SK-N-SH (cell line): ENCODE data around the gene KHSRP. TPM values are rescaled to one million over a fixed set of nuclear protein-coding genes. Genes with fewer than 3 reads are reported as not detected.

Source experiments
- CTCF ChIA-PET: fragments of 300-600, 350-600 bp; formaldehyde crosslinking; extraction: SDS; loops from one replicate; lab custom pipeline; 2021; lab: Yijun Ruan, JAX
- POLR2A ChIA-PET: fragments of 350-600 bp; sonication (Branson Sonifier 250); formaldehyde crosslinking; extraction: SDS; loops from one replicate; lab custom pipeline; 2020; ENCODE audit warnings: antibody characterized with exemption, inconsistent platforms; lab: Yijun Ruan, JAX
- DNase-seq: peaks from one replicate; pipeline ENCODE4 v3.0.0; 2012
- H2AFZ ChIP-seq: fragments of 200-600 bp; sonication (generic); 2 replicates; pipeline ENCODE4 v1.8.1; 2016; ENCODE audit warnings: antibody characterized with exemption, mild to moderate bottlenecking, low read depth
- H3F3A ChIP-seq: fragments of 200-600 bp; sonication (generic); replicated peaks from 2 replicates; pipeline ENCODE3; 2016; ENCODE audit warnings: antibody characterized with exemption, mild to moderate bottlenecking; ENCODE audit not compliant: insufficient read depth
- H3K27ac ChIP-seq, 2 experiments: fragments of 200-500 bp in 1 of 2; fragments of 200-600 bp in 1 of 2; sonication (Bioruptor generic) in 1 of 2; sonication (generic), shearing (Covaris generic) in 1 of 2; 2 replicates each; pipeline versions ENCODE4 v1.5.1 to v1.6.1; 2014 to 2016; ENCODE audit warnings: low read depth in 2 of 2, inconsistent platforms in 1 of 2, low read length in 1 of 2, mild to moderate bottlenecking in 1 of 2, mixed read lengths in 1 of 2
- H3K27me3 ChIP-seq: fragments of 200-600 bp; sonication (generic), shearing (Covaris generic); 2 replicates; pipeline ENCODE4 v1.6.1; 2016; ENCODE audit warnings: mixed run types; ENCODE audit not compliant: insufficient read depth
- H3K36me3 ChIP-seq, 2 experiments: fragments of 200-500 bp in 1 of 2; fragments of 200-600 bp in 1 of 2; sonication (Bioruptor generic) in 1 of 2; sonication (generic) in 1 of 2; replicated peaks in 1 of 2; 2 replicates each; pipeline versions ENCODE3 to v1.5.1; 2014 to 2016; ENCODE audit warnings: low read length in 1 of 2, mild to moderate bottlenecking in 1 of 2; ENCODE audit not compliant: insufficient read depth in 2 of 2, control insufficient read depth in 1 of 2
- H3K4me1 ChIP-seq, 2 experiments: fragments of 200-500 bp in 1 of 2; fragments of 200-600 bp in 1 of 2; sonication (Bioruptor generic) in 1 of 2; sonication (generic), shearing (Covaris generic) in 1 of 2; 2 replicates each; pipeline versions ENCODE4 v1.5.1 to v1.6.1; 2014 to 2016; ENCODE audit warnings: low read depth in 1 of 2, low read length in 1 of 2, mixed run types in 1 of 2; ENCODE audit not compliant: insufficient read depth in 2 of 2, control insufficient read depth in 1 of 2
- H3K4me2 ChIP-seq: fragments of 200-600 bp; sonication (generic), shearing (Covaris generic); 2 replicates; pipeline ENCODE4 v1.6.1; 2017; ENCODE audit warnings: mixed run types
- H3K4me3 ChIP-seq, 2 experiments: fragments of 200-500 bp in 1 of 2; fragments of 200-600 bp in 1 of 2; sonication (Bioruptor generic) in 1 of 2; sonication (generic), shearing (Covaris generic) in 1 of 2; 2 replicates each; pipeline versions ENCODE4 v1.5.1 to v1.8.1; 2014 to 2016; ENCODE audit warnings: low read depth in 2 of 2, inconsistent platforms in 1 of 2, low read length in 1 of 2, mild to moderate bottlenecking in 1 of 2, mixed read lengths in 1 of 2, moderate library complexity in 1 of 2
- H3K79me2 ChIP-seq: fragments of 200-600 bp; sonication (generic); 2 replicates; pipeline ENCODE4 v1.8.1; 2017; ENCODE audit warnings: mild to moderate bottlenecking; ENCODE audit not compliant: insufficient read depth
- H3K9ac ChIP-seq: fragments of 200-600 bp; sonication (generic); 2 replicates; pipeline ENCODE4 v1.6.1; 2017; ENCODE audit warnings: mixed run types
- H3K9me2 ChIP-seq: fragments of 200-600 bp; sonication (generic); 2 replicates; pipeline ENCODE4 v1.6.1; 2017; ENCODE audit warnings: mixed run types
- H3K9me3 ChIP-seq: fragments of 200-600 bp; sonication (generic); 2 replicates; pipeline ENCODE4 v1.6.1; 2017; ENCODE audit warnings: mixed run types, mild to moderate bottlenecking, moderate library complexity
- H4K20me1 ChIP-seq: fragments of 200-600 bp; sonication (generic); 2 replicates; pipeline ENCODE4 v1.6.1; 2017; ENCODE audit warnings: mild to moderate bottlenecking, mixed run types; ENCODE audit not compliant: insufficient read depth
- CHD2 ChIP-seq: fragments of 150-350 bp; IDR thresholded peaks from 2 replicates; pipeline ENCODE4 v1.6.1; 2018; ENCODE audit warnings: low read length; ENCODE audit not compliant: partially characterized antibody
- CTCF ChIP-seq: fragments of 200-600 bp; sonication (generic); IDR thresholded peaks from 2 replicates; pipeline ENCODE4 v1.6.1; 2017; ENCODE audit warnings: antibody characterized with exemption, mild to moderate bottlenecking, moderate library complexity
- ELF1 ChIP-seq: IDR thresholded peaks from 2 replicates; pipeline ENCODE4 v1.4.0; 2012
- EZH2phosphoT487 ChIP-seq: fragments of 200-600 bp; sonication (generic); IDR thresholded peaks from 2 replicates; pipeline ENCODE4 v1.6.1; 2017; ENCODE audit warnings: low read depth, mixed run types, mild to moderate bottlenecking, antibody characterized with exemption, moderate library complexity, borderline replicate concordance
- FOSL2 ChIP-seq: IDR thresholded peaks from 2 replicates; pipeline ENCODE4 v1.4.0; 2012; ENCODE audit warnings: low read depth, mild to moderate bottlenecking, moderate library complexity, borderline replicate concordance
- FOXJ3 ChIP-seq: sonication (generic); formaldehyde crosslinking; IDR thresholded peaks from 2 replicates; pipeline ENCODE4 v1.5.1; 2020; ENCODE audit warnings: mild to moderate bottlenecking, missing genetic modification reagents
- GABPA ChIP-seq: IDR thresholded peaks from 2 replicates; pipeline ENCODE4 v1.4.0; 2012; ENCODE audit warnings: low read depth, mild to moderate bottlenecking
- MXI1 ChIP-seq: IDR thresholded peaks from 2 replicates; pipeline ENCODE4 v1.6.1; 2012; ENCODE audit warnings: mild to moderate bottlenecking, low read depth, low read length, improper control_type of control experiment
- NRF1 ChIP-seq: IDR thresholded peaks from 2 replicates; pipeline ENCODE4 v1.6.1; 2012; ENCODE audit warnings: low read depth, mild to moderate bottlenecking, low read length
- RAD21 ChIP-seq: IDR thresholded peaks from 2 replicates; pipeline ENCODE4 v1.6.1; 2012; ENCODE audit warnings: mild to moderate bottlenecking, low read length
- RCOR1 ChIP-seq: fragments of 150-350 bp; IDR thresholded peaks from 2 replicates; pipeline ENCODE4 v1.6.1; 2017; ENCODE audit warnings: antibody characterized with exemption, low read length
- RFX5 ChIP-seq: IDR thresholded peaks from 2 replicates; pipeline ENCODE4 v1.6.1; 2012; ENCODE audit warnings: mild to moderate bottlenecking, improper control_type of control experiment, low read length
- RXRA ChIP-seq: IDR thresholded peaks from 2 replicates; pipeline ENCODE4 v1.4.0; 2012; ENCODE audit warnings: low read depth, mild to moderate bottlenecking, borderline replicate concordance
- TEAD4 ChIP-seq: IDR thresholded peaks from 2 replicates; pipeline ENCODE4 v1.4.0; 2012; ENCODE audit warnings: mild to moderate bottlenecking, borderline replicate concordance; ENCODE audit not compliant: insufficient read depth
- YY1 ChIP-seq: IDR thresholded peaks from 2 replicates; pipeline ENCODE4 v1.4.0; 2012; ENCODE audit warnings: low read depth, mild to moderate bottlenecking
- WGBS: methylation state at CpG from one replicate; pipeline ENCODE4 v1.1.6; 2017; ENCODE audit warnings: low lambda C conversion rate; 5-methylcytosine and 5-hydroxymethylcytosine counted together
- polyA plus RNA-seq, 3 experiments: library from polyadenylated mRNA; depleted of rRNA; stranded (reverse); fragments of >200 nt; gene quantifications; 2 replicates each; pipeline ENCODE4 v1.2.3, GENCODE V29; 2012
- TF ChIP-seq, protein P1 (sequence below): IDR thresholded peaks from 2 replicates; pipeline ENCODE4 v1.4.0; 2012; ENCODE audit warnings: low read depth, borderline replicate concordance
- TF ChIP-seq, protein P2 (sequence below): IDR thresholded peaks from 2 replicates; pipeline ENCODE4 v1.4.0; 2012; ENCODE audit warnings: low read depth
- TF ChIP-seq, protein P3 (sequence below): IDR thresholded peaks from 2 replicates; pipeline ENCODE4 v1.4.0; 2012; ENCODE audit warnings: low read depth, borderline replicate concordance
- TF ChIP-seq, protein P4 (sequence below): fragments of 150-350 bp; IDR thresholded peaks from 2 replicates; pipeline ENCODE4 v1.6.1; 2016; ENCODE audit warnings: mild to moderate bottlenecking, low read depth, low read length
- TF ChIP-seq, protein P5 (sequence below): IDR thresholded peaks from 2 replicates; pipeline ENCODE4; 2012
- TF ChIP-seq, protein P6 (sequence below): fragments of 150-350 bp; IDR thresholded peaks from 2 replicates; pipeline ENCODE4 v1.6.1; 2017; ENCODE audit warnings: antibody characterized with exemption, low read length, low read depth, borderline replicate concordance

KHSRP gene
- polyA plus RNA-seq, 1 of the 3 experiments (the other 2 are of a cell fraction), result 96.8 TPM

GRCh38 chr19:6424939-6425731, 524 bp upstream of the KHSRP start:
- H2AFZ ChIP-seq, result peak overlapping the region; percentile 85; the same call in 1 of the 2 replicates
- TF ChIP-seq RCOR1 (no peak), CHD2 (peak; percentile 96), RXRA (no peak), MXI1 (peak; percentile 32; the same call in 1 of the 2 replicates), YY1 (no peak), EZH2phosphoT487 (no peak), FOXJ3 (CRISPR knock-in tag) (no peak), TEAD4 (no peak), ELF1 (peak; percentile 61; the same call in 1 of the 2 replicates), FOSL2 (no peak), CTCF (no peak), GABPA (peak; percentile 66), NRF1 (no peak), RFX5 (no peak; the same call in 1 of the 2 replicates), RAD21 (no peak)
- TF ChIP-seq, protein P1, sequence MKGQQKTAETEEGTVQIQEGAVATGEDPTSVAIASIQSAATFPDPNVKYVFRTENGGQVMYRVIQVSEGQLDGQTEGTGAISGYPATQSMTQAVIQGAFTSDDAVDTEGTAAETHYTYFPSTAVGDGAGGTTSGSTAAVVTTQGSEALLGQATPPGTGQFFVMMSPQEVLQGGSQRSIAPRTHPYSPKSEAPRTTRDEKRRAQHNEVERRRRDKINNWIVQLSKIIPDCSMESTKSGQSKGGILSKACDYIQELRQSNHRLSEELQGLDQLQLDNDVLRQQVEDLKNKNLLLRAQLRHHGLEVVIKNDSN, result peak; percentile 93
- TF ChIP-seq, protein P2, sequence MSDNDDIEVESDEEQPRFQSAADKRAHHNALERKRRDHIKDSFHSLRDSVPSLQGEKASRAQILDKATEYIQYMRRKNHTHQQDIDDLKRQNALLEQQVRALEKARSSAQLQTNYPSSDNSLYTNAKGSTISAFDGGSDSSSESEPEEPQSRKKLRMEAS, result peak; percentile 98
- TF ChIP-seq, protein P3, sequence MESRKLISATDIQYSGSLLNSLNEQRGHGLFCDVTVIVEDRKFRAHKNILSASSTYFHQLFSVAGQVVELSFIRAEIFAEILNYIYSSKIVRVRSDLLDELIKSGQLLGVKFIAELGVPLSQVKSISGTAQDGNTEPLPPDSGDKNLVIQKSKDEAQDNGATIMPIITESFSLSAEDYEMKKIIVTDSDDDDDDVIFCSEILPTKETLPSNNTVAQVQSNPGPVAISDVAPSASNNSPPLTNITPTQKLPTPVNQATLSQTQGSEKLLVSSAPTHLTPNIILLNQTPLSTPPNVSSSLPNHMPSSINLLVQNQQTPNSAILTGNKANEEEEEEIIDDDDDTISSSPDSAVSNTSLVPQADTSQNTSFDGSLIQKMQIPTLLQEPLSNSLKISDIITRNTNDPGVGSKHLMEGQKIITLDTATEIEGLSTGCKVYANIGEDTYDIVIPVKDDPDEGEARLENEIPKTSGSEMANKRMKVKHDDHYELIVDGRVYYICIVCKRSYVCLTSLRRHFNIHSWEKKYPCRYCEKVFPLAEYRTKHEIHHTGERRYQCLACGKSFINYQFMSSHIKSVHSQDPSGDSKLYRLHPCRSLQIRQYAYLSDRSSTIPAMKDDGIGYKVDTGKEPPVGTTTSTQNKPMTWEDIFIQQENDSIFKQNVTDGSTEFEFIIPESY, result peak; percentile 79; the same call in 1 of the 2 replicates
- TF ChIP-seq, protein P4, sequence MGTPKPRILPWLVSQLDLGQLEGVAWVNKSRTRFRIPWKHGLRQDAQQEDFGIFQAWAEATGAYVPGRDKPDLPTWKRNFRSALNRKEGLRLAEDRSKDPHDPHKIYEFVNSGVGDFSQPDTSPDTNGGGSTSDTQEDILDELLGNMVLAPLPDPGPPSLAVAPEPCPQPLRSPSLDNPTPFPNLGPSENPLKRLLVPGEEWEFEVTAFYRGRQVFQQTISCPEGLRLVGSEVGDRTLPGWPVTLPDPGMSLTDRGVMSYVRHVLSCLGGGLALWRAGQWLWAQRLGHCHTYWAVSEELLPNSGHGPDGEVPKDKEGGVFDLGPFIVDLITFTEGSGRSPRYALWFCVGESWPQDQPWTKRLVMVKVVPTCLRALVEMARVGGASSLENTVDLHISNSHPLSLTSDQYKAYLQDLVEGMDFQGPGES, result peak; percentile 99
- TF ChIP-seq, protein P5, sequence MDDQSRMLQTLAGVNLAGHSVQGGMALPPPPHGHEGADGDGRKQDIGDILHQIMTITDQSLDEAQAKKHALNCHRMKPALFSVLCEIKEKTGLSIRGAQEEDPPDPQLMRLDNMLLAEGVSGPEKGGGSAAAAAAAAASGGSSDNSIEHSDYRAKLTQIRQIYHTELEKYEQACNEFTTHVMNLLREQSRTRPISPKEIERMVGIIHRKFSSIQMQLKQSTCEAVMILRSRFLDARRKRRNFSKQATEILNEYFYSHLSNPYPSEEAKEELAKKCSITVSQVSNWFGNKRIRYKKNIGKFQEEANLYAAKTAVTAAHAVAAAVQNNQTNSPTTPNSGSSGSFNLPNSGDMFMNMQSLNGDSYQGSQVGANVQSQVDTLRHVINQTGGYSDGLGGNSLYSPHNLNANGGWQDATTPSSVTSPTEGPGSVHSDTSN, result peak; percentile 96
- TF ChIP-seq, protein P6, sequence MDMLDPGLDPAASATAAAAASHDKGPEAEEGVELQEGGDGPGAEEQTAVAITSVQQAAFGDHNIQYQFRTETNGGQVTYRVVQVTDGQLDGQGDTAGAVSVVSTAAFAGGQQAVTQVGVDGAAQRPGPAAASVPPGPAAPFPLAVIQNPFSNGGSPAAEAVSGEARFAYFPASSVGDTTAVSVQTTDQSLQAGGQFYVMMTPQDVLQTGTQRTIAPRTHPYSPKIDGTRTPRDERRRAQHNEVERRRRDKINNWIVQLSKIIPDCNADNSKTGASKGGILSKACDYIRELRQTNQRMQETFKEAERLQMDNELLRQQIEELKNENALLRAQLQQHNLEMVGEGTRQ, result peak; percentile 62

More at GRCh38 chr19:6424939-6425731, 524 bp upstream of the KHSRP start:
- WGBS, result 5% methylated on average over 25 of the region's 43 CpGs
- Histone ChIP-seq H3K9me2 (no peaks in the 10 kb centered on the region), H3F3A (peaks cover 6% of the 10 kb centered on the region), H3K4me1 (peaks cover 10 to 15% of the 10 kb centered on the region in 2 experiments; a peak in 2 of 4 replicates), H3K9me3 (no peaks in the 10 kb centered on the region), H3K36me3 (peaks cover 5 to 22% of the 10 kb centered on the region in 2 experiments), H3K27ac (peak overlapping the region; percentile 61 to 78; a peak in 3 of 4 replicates), H3K4me3 (peak overlapping the region in 1 of 2 experiments; percentile 20; a peak in 2 of 4 replicates), H3K79me2 (peaks cover 40% of the 10 kb centered on the region), H3K4me2 (peak overlapping the region; percentile 49), H4K20me1 (peaks cover 39% of the 10 kb centered on the region), H3K27me3 (no peaks in the 10 kb centered on the region), H3K9ac (no peak overlapping the region)
- POLR2A ChIA-PET, result interaction anchor here (0.5 to 1.6 kb wide), 3 partner anchors 32 to 52 kb away, joined by 4 to 8 read pairs (median 4); partner anchors contain the start of genes ALKBH7 and GTF2F1
- DNase-seq, result peak; percentile 96
- CTCF ChIA-PET, result interaction anchor here (0.6 to 1.6 kb wide), 3 partner anchors 14 to 1897 kb away, joined by 3 read pairs; partner anchors contain the start of gene TUBB4A
